Measurements from ENCODE around the gene GPR183. TPM values are rescaled to one million over a fixed set of nuclear protein-coding genes. Genes with fewer than 3 reads are reported as not detected.

The GPR183 gene
- total RNA-seq, 4 donors from 2014 or later = 3.0 to 14.6 (median 6.5) TPM

DNA sequence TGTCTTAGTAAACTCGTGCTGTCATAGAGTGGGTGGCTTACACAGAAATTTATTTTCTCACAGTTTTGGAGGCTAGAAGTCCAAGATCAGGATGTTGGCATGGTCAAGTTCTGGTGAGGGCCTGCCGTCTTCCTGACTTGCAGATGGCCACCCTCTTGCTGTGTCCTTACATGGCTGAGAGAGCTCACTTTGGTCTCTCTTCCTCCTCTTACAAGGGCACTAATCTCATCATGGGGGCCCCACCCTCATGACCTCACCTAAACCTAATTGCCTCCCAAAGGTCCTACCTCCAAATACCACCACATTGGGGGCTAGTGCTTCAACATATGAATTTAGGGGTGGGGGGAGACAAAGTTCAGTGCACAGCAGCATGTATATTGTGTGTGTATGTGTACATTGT is 34.7 kb downstream of the GPR183 start:
- Histone ChIP-seq H3K27ac (no peak overlapping the region), H3K4me1 (peaks cover 0 to 4% (median 0%) of the 10 kb centered on the region in 4 donors), H3K4me3 (no peak overlapping the region), H3K9me3 (peaks cover 0 to 10% of the 10 kb centered on the region in 2 donors), H3K27me3 (no peaks in the 10 kb centered on the region), H3K36me3 (no peaks in the 10 kb centered on the region)
- DNase-seq = no peak
- WGBS, 2 donors (ENCODE audit: low coverage in 1 of 2) = 82 to 94% methylated on average over 2 of the region's 2 CpGs
- no peak for TF ChIP-seq POLR2A (IDR thresholded peaks at IDR 0.05)
- TF ChIP-seq EP300 (IDR thresholded peaks at IDR 0.05; ENCODE audit: low read depth) = no peak
- TF ChIP-seq POLR2AphosphoS5 (IDR thresholded peaks at IDR 0.05) = no peak
- TF ChIP-seq, protein P1, sequence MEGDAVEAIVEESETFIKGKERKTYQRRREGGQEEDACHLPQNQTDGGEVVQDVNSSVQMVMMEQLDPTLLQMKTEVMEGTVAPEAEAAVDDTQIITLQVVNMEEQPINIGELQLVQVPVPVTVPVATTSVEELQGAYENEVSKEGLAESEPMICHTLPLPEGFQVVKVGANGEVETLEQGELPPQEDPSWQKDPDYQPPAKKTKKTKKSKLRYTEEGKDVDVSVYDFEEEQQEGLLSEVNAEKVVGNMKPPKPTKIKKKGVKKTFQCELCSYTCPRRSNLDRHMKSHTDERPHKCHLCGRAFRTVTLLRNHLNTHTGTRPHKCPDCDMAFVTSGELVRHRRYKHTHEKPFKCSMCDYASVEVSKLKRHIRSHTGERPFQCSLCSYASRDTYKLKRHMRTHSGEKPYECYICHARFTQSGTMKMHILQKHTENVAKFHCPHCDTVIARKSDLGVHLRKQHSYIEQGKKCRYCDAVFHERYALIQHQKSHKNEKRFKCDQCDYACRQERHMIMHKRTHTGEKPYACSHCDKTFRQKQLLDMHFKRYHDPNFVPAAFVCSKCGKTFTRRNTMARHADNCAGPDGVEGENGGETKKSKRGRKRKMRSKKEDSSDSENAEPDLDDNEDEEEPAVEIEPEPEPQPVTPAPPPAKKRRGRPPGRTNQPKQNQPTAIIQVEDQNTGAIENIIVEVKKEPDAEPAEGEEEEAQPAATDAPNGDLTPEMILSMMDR (IDR thresholded peaks at IDR 0.05) = no peak
- intact Hi-C loops (cut with DNase I; ENCODE audit: low total_unique reads) (no loop called here), in situ Hi-C loops (cut with MboI; ENCODE audit: low pct_ligation_motif_present in 1 of 4, low pct_unique_long_range_greater_than_20kb in 1 of 4, low sequenced_read_pairs in 3 of 4) (loop anchor here in 3 of 4 donors (5.0 to 10.0 kb wide), 2 partner anchors 162 to 165 kb away; no protein-coding TSS in a partner anchor)

DNA sequence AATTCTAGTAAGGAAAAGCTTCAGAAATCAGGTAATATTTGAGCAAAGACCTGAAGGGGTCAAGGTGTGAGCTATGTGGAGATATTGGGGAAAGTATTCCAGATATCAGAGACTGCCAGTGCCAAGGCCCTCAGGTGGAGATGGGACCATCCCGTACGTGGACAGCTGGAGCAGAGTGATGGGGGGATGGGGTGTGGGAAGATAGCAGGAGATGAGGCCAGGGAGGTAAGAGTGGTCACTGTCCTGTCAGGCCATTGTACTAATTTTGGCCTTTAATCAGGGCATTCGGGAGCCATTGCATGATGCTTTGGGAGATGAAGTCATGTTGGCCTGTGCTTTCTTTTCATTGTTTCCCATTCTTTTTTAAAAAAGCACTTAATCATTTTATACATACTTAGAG is 36.0 kb downstream of the GPR183 start:
- in situ Hi-C loops (cut with MboI; ENCODE audit: low pct_ligation_motif_present in 1 of 4, low pct_unique_long_range_greater_than_20kb in 1 of 4, low sequenced_read_pairs in 3 of 4) = loop anchor here in 3 of 4 donors (5.0 to 10.0 kb wide), 2 partner anchors 164 to 166 kb away; no protein-coding TSS in a partner anchor
- DNase-seq = no peak
- no peak overlapping the region for H3K4me3 ChIP-seq
- WGBS, 2 donors (ENCODE audit: low coverage in 1 of 2) = 90% methylated on average over 3 of the region's 3 CpGs; no CpG with 5 or more reads in 1 of the 2 donors
- TF ChIP-seq EP300 (IDR thresholded peaks at IDR 0.05; ENCODE audit: low read depth) = no peak
- TF ChIP-seq, protein P1 (IDR thresholded peaks at IDR 0.05) = no peak
- no peak for TF ChIP-seq POLR2A (IDR thresholded peaks at IDR 0.05)
- no peak for TF ChIP-seq POLR2AphosphoS5 (IDR thresholded peaks at IDR 0.05)
- H3K9me3 ChIP-seq = peaks cover 0 to 10% of the 10 kb centered on the region in 2 donors
- no peaks in the 10 kb centered on the region for H3K36me3 ChIP-seq
- peaks cover 0 to 4% (median 0%) of the 10 kb centered on the region in 4 donors for H3K4me1 ChIP-seq
- intact Hi-C loops (cut with DNase I; ENCODE audit: low total_unique reads) = no loop called here
- H3K27ac ChIP-seq = peak overlapping the region; percentile 13 to 43 (median 21)
- H3K27me3 ChIP-seq = no peaks in the 10 kb centered on the region

DNA sequence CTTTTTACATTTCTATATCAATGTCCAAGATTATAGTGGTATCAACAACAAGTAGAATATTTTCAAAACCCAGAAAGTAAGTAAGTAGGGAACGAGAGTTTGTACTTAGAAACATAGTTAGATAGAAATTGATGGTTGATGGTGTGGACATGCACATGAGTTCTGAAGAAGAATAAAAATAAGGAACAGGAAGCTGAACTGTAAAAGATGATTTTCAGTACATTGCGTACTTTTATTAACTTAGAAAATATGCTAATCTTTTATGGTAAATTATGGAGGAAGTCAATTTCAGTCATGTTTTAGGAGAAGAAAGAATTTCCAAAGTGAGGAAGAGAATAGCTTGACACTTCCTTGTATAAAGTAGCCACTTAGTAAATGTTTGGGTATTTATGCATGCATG is 36.7 kb downstream of the GPR183 start:
- TF ChIP-seq, protein P1 (IDR thresholded peaks at IDR 0.05) = no peak
- 80 to 83% methylated on average over 2 of the region's 2 CpGs for WGBS, 2 donors (ENCODE audit: low coverage in 1 of 2)
- H3K27ac ChIP-seq = peak overlapping the region; percentile 13 to 43 (median 21)
- H3K27me3 ChIP-seq = no peaks in the 10 kb centered on the region
- no peak overlapping the region for H3K4me3 ChIP-seq
- H3K9me3 ChIP-seq = peaks cover 0 to 10% of the 10 kb centered on the region in 2 donors
- H3K4me1 ChIP-seq = peaks cover 0 to 7% (median 0%) of the 10 kb centered on the region in 4 donors
- in situ Hi-C loops (cut with MboI; ENCODE audit: low pct_ligation_motif_present in 1 of 4, low pct_unique_long_range_greater_than_20kb in 1 of 4, low sequenced_read_pairs in 3 of 4) (loop anchor here in 3 of 4 donors (5.0 to 10.0 kb wide), 2 partner anchors 164 to 167 kb away; no protein-coding TSS in a partner anchor), intact Hi-C loops (cut with DNase I; ENCODE audit: low total_unique reads) (no loop called here)
- no peak for DNase-seq
- H3K36me3 ChIP-seq = no peaks in the 10 kb centered on the region

DNA sequence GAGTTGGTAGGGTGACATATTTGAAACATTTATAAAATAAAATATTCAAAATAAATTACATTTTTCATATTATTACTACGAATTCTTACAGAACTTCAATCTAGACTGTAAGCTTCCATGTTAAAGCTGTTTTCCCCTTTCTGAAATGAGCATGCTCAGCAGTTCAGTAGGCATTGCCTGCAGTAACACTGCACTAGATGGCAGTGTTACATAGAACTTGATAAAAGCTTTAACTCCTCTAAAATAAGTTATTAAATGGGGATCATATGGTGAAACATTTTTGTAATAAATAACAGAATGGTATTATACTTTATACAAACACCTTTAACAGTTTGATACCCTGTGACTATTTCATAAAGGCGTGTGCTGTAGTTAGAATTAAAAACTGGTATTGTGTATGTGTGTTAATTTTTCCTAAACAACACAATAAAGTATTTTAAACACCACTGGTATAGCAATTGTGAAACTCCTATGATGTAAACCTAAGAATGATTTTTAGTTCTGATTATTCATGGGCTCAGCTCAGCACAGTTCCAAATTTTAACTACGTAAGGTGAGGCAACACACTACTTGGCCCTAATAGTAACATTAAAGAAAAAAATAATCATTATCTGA is 37.5 kb downstream of the GPR183 start:
- Histone ChIP-seq H3K4me1 (peaks cover 0 to 8% (median 0%) of the 10 kb centered on the region in 4 donors), H3K36me3 (no peaks in the 10 kb centered on the region), H3K9me3 (peaks cover 0 to 10% of the 10 kb centered on the region in 2 donors), H3K27me3 (no peaks in the 10 kb centered on the region), H3K27ac (peak overlapping the region in 2 of 4 donors; percentile 7 to 13), H3K4me3 (no peak overlapping the region)
- in situ Hi-C loops (cut with MboI; ENCODE audit: low pct_ligation_motif_present in 1 of 4, low pct_unique_long_range_greater_than_20kb in 1 of 4, low sequenced_read_pairs in 3 of 4) = loop anchor here (5.0 to 10.0 kb wide), 3 partner anchors 95 to 168 kb away; no protein-coding TSS in a partner anchor
- WGBS, 2 donors (ENCODE audit: low coverage in 1 of 2) = 55 to 60% methylated on average over 3 of the region's 3 CpGs
- intact Hi-C loops (cut with DNase I; ENCODE audit: low total_unique reads) = loop anchor here (5.0 kb wide), 1 partner anchor 92 kb away; no protein-coding TSS in a partner anchor
- TF ChIP-seq EP300 (IDR thresholded peaks at IDR 0.05; ENCODE audit: low read depth) = no peak
- TF ChIP-seq, protein P1 (IDR thresholded peaks at IDR 0.05) = peak; percentile 50 to 62 (median 58)
- no peak for DNase-seq

All from transverse colon (tissue), 4 donors.